Measurements from ENCODE around the gene PDLIM5.

- TF ChIP-seq POLR2A (IDR thresholded peaks at IDR 0.05; ENCODE audit: low read depth, low read length) = no peak
- TF ChIP-seq TAF1 (IDR thresholded peaks at IDR 0.05; ENCODE audit: borderline replicate concordance, low read depth, low read length) = no peak
- no peak for TF ChIP-seq POLR2AphosphoS5 (IDR thresholded peaks at IDR 0.05; ENCODE audit: low read depth, low read length)
Measured at GRCh38 chr4:94468093-94468769, 16.5 kb downstream of the PDLIM5 start.

Data from GM12892 (cell line).